GM12891 (cell line): ENCODE measurements around the gene SFXN2.

Experiments used
- PAX5 ChIP-seq: IDR thresholded peaks from 2 replicates; pipeline ENCODE4 v1.6.1; 2011; ENCODE audit warnings: low read length, moderate library complexity, mild to moderate bottlenecking; ENCODE audit not compliant: insufficient read depth, severe bottlenecking
- POLR2A ChIP-seq: IDR thresholded peaks from 2 replicates; pipeline ENCODE4 v1.6.1; 2011; ENCODE audit warnings: low read depth, low read length, control low read depth
- POLR2AphosphoS5 ChIP-seq: IDR thresholded peaks from 2 replicates; pipeline ENCODE4 v1.6.1; 2011; ENCODE audit warnings: low read depth, low read length, control low read depth
- POU2F2 ChIP-seq: IDR thresholded peaks from 2 replicates; pipeline ENCODE4 v1.6.1; 2011; ENCODE audit warnings: low read depth, mild to moderate bottlenecking, control low read depth, low read length, moderate library complexity
- SPI1 ChIP-seq: IDR thresholded peaks from 2 replicates; pipeline ENCODE4 v1.6.1; 2011; ENCODE audit warnings: low read depth, low read length, control low read depth
- TAF1 ChIP-seq: IDR thresholded peaks from 2 replicates; pipeline ENCODE4 v1.6.1; 2011; ENCODE audit warnings: low read depth, low read length, control low read depth

DNA sequence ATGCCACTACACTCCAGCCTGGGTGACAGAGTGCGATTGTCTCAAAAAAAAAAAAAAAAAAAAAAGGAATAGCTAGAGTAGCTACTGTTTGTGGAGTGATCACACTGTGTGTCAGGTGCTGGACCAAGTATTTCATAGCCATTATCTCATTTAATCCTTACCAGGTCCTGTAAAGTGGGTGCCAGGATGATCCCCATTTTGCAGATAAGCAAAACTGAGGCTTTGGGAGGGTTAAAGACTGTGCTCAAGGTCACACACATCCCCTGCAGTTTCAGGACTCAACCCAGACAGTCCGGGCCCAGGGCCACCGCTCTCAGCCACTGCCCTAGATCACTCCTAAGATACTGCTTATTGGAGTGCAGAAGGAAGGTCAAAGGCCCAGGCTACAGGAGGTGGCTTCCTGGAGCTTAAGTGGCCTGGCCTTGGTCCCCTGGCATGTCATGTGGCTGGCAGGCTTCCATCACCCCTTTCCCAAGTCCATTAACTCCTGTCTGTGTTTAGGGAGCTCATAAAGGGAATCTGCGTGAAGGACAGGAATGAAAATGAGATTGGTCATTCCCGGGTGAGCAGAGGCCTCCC lies 16.9 kb downstream of the SFXN2 start:
- no peak for TF ChIP-seq POLR2A
- TF ChIP-seq TAF1 = no peak
- TF ChIP-seq SPI1 = no peak
- no peak for TF ChIP-seq POLR2AphosphoS5
- no peak for TF ChIP-seq POU2F2
- TF ChIP-seq PAX5 = no peak
